Left renal pelvis (tissue), 4 donors: Measurements from ENCODE around the gene GPR137C. TPM values are rescaled to one million over a fixed set of nuclear protein-coding genes. Genes with fewer than 3 reads are reported as not detected.

Experiments used
- DNase-seq, 4 donors: peaks; one replicate each; pipeline ENCODE4 v3.0.0-alpha.2; 2013; ENCODE audit warnings: low read depth in 4 of 4, low spot score in 3 of 4
- polyA plus RNA-seq, 4 donors: library from polyadenylated mRNA; unstranded; fragments of 120-200 nt; gene quantifications; one replicate each; pipeline ENCODE4 v1.2.1, GENCODE V29; 2013; ENCODE audit not compliant: insufficient read length in 4 of 4

GPR137C gene
- polyA plus RNA-seq, 4 donors, result 6.4 to 9.0 (median 8.1) TPM

DNA sequence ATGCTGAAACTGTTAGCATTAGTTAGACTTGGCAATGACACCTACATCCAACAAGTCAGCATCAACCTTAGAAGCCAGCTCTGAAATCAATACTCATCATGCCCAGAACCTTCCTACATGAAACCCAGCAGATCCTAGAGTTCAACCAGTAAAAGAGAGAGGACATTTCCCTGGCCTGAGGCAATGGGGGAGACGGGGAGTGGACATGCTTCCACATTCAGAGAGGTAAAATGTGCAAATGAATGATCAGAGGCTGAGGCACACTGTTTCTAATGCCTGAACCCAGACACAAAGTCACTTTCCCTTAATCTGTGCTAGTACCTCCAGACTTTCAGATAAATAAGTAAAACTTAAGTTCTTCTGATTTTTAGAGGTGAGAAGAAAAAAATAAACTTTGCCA is 108.2 kb downstream of the GPR137C start:
- no peak for DNase-seq

DNA sequence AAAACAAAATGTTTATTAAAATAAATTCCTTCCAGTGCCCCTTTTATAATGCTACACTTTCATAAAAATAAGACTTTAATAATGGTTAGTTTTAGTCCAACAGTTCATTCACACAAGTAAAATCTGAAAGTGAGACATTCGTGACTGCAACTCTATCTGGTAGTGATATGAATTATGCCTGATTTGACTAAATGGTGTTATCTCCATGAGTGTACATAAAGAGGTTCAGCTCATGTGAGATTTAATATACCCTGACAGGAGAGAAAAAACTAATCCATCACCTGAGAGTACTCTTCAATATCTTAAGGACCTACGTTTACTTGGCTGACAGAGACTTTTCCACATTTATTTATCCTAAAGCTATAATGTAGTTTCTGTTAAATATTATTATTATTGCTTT is 108.7 kb downstream of the GPR137C start:
- DNase-seq, result no peak

GRCh38 chr14:52663850-52664249 is 111.2 kb downstream of the GPR137C start:
- DNase-seq, result no peak

DNA sequence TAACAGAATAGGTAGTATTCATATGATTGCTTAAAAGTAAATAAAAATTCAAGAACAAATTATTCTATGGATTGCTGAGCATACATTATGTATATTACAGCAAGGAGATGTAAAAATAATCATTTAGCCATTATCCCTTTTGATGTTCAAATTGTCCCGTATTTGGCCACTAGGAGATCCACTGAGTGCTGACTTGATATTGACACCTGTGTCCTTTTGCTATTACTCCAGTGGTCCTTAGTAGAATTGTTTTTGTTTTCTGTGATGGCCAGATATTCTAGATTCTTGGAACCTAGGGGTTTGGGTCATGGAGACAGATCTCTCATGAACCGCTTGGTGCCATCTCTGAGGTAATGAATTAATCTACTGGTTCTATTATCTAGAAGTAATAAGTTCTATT is 126.0 kb downstream of the GPR137C start:
- DNase-seq, result no peak

- DNase-seq, result no peak
Observed at GRCh38 chr14:52683985-52684520, 131.4 kb downstream of the GPR137C start.

DNA sequence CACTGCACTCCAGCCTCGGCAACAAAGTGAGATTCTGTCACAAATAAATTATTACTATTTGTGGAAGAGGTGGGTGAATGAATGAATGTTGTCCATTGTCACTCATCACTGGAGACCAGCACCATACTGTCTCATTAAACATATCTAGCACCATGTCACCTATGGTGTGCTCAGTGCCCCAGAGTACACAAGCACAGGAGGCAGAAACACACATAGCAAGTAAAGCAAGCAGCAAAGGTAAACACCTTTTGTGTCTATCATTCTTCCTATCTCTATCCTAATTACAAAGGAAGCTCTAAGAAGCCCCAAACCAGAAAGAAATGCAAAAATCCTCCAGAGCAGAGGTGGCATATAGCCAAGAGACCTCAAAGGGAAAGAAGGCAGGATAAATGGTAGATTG is 133.5 kb downstream of the GPR137C start:
- no peak for DNase-seq

Other genes with a start within 250 kb of the GPR137C start
- gene PTGER2, start 238.5 kb upstream of the GPR137C start, polyA plus RNA-seq, result 1 to 10 TPM; 5.7 to 8.2 (median 7.0) TPM
- gene TXNDC16, start 331 bp upstream of the GPR137C start, polyA plus RNA-seq, result 10 to 100 TPM; 17.0 to 25.0 (median 21.4) TPM
- 10 to 100 TPM; 21.0 to 32.6 (median 27.5) TPM for gene ERO1A, start 142.7 kb downstream of the GPR137C start, polyA plus RNA-seq
- gene PSMC6, start 154.4 kb downstream of the GPR137C start, polyA plus RNA-seq, result 100 to 1,000 TPM; 105 to 160 (median 149) TPM
- gene STYX, start 177.3 kb downstream of the GPR137C start, polyA plus RNA-seq, result 10 to 100 TPM; 16.9 to 18.7 (median 17.0) TPM
- gene GNPNAT1, start 238.8 kb downstream of the GPR137C start, polyA plus RNA-seq, result 10 to 100 TPM; 28.4 to 36.2 (median 31.1) TPM